Fibroblast of gingiva (primary cell): ENCODE measurements around the gene TMEM213.
"Not testable (repeated sequence)": the region's sequence is repeated elsewhere in the genome, so short reads cannot be mapped to it uniquely, and the experiment has no call there.

ENCODE experiments used
- DNase-seq: peaks from one replicate; pipeline ENCODE4 v3.0.0-alpha.2; 2011; ENCODE audit warnings: low read depth

Gene TMEM213

GRCh38 chr7:138797046-138797445 is 748 bp upstream of the TMEM213 start:
- not testable (repeated sequence) for DNase-seq

GRCh38 chr7:138798836-138799235 is 1.0 kb downstream of the TMEM213 start:
- DNase-seq: no peak

GRCh38 chr7:138799336-138800000 is 1.7 kb downstream of the TMEM213 start:
- no peak for DNase-seq

DNA sequence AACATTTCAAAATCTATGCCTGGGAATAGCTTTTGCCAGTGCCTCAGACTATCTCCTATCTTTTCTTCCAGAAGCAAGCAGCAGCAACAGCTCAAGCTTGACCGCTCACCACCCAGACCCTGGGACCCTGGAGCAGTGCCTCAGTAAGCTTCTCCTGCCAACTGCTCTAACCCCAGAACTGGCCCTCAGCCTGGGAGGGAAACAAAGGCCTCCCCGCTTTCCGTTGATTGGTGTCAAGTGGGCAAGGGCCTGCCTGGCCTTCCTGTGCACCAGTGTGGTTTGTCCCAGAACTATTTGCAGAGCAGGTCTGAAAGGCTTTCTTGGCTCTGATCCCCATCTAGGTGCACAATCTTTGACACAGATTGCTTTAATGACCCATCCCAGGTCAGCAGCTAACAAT is 3.5 kb downstream of the TMEM213 start:
- DNase-seq: no peak

DNA sequence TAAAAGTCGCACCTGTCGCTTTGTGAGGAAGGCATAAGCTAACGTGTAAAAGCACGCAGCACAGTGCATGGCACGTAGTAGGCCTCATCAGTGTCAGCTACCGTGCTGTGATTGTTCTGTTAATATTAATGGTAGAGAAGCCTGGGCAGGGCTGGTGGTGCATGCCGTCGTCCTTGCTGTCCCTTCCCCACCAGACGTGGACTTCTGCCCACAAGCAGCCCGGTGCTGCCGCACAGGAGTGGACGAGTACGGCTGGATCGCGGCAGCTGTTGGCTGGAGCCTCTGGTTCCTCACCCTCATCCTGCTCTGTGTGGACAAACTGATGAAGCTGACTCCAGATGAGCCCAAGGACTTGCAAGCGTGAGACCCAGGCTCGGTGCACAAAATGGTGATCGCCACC is 4.9 kb downstream of the TMEM213 start:
- DNase-seq: no peak

DNA sequence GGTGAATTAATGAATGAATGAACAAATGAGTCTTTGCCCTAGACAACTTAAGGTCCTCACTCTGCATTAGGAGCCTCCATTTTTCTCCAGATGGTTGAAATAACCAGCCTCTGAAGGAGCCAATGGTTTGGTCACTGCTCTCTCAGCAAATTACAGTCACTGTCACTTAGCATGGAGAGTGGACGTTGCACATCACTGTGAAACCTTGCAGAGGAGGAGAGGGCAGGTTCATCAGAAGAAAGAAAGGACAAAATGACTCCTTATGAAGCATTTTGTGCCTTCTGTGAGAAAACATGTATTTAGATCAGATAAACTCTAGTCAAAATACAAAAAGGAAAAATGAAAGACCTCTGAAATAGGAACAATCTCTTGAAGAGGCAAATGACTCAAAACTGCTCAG is 6.8 kb downstream of the TMEM213 start:
- DNase-seq: no peak

DNA sequence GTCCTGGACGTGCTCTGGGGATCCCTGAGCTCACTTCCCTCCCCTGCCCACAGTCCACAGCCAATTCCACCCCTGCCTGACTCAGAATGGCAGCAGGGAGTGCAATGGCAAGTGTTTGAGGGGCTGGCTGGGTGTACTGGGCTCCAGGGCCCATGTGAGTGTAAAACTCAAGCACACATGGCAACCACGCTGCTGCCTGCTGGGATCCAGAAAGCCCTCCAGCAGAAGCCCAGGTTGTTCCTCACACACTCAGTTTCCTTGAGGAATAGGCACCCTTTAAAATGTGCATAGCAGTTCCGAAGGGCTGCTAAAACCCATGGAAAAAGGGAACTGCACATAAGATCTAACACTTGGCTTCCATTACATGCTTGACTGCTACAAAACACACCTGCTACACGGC is 11.6 kb downstream of the TMEM213 start:
- DNase-seq: no peak

GRCh38 chr7:138811327-138811726 is 13.5 kb downstream of the TMEM213 start:
- DNase-seq: not testable (repeated sequence)

- DNase-seq: no peak
Measured at GRCh38 chr7:138813945-138814344, 16.2 kb downstream of the TMEM213 start.

DNA sequence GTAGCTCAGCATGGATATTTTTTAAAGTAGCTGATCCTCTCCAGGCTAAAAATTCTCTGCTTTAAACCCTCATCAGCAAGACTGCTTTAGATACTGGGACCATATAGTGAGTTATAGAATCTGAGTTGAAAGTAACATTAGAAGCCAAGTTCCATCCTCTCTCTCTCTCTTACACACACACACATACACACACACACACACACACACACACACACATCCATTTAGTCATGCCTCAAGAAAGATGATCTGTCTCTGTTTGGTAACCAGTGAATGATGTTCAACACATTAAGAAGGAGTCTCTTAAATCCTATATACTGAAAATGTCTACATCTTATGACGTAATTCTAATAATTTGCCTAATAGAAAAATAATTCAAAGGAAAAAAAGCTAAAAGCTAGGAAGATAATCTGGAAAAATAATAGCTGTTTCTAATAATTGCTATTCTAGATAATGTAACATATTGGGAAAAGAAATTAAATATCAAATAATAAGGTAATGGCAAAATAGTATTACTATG is 17.1 kb downstream of the TMEM213 start:
- DNase-seq: no peak

- no peak for DNase-seq
Measured at GRCh38 chr7:138816650-138817049, 18.9 kb downstream of the TMEM213 start.

- no peak for DNase-seq
Measured at GRCh38 chr7:138819625-138820024, 21.8 kb downstream of the TMEM213 start.

GRCh38 chr7:138821912-138822311 is 24.1 kb downstream of the TMEM213 start:
- no peak for DNase-seq

- DNase-seq: no peak
Measured at GRCh38 chr7:138822867-138823535, 25.2 kb downstream of the TMEM213 start.

DNA sequence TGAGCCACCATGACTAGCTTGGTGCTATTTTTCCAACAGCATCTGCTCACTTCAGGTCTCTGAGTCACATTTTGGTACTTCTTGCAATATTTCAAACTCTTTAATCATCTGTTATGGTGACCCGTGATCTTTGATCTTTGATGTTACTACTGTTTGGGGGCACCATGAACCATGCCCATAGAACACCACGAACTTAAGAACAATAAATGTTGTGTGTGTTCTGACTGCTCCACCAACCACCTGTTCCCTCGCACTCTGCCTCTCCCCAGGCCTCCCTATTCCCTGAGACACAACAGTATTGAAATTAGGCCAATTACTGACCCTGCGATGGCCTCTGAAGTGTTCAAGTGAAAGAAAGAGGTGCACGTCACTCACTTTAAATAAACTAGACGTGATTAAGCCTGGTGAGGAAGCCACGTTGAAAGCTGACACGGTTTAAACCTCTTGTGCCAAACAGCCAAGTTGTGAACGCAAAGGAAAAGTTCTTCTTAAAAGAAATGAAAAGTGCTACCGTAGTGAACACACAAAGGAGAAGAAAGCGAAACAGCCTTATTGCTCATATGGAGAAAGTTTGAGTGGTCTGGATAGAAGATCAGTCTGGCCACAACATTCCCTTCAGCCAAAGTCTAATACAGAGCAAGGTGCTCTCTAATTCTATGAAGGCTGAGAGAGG is 27.4 kb downstream of the TMEM213 start:
- DNase-seq: no peak

- DNase-seq: no peak
Measured at GRCh38 chr7:138828302-138828701, 30.5 kb downstream of the TMEM213 start.

GRCh38 chr7:138829335-138829734 is 31.5 kb downstream of the TMEM213 start:
- no peak for DNase-seq

- no peak for DNase-seq
Measured at GRCh38 chr7:138832966-138833365, 35.2 kb downstream of the TMEM213 start.

- no peak for DNase-seq
Measured at GRCh38 chr7:138833596-138833995, 35.8 kb downstream of the TMEM213 start.

DNA sequence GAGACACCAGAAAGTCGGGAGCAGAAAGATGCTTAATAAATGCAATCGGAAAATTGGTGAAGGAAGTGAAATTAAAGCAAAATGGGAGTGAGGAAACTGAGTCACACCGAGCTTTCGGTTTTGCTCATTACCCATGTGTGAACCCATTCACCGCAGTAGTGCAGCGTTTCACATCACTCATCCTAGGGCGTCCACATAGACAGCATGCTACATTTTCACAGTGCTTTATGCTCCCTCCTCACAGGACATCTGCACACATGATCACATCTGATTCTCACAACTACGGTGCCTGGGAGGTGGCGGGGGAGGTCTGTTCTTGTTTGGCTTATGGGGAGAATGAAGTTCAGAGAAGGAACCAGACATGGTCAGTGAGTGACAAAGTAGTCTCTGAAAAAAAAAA is 36.8 kb downstream of the TMEM213 start:
- DNase-seq: no peak

DNA sequence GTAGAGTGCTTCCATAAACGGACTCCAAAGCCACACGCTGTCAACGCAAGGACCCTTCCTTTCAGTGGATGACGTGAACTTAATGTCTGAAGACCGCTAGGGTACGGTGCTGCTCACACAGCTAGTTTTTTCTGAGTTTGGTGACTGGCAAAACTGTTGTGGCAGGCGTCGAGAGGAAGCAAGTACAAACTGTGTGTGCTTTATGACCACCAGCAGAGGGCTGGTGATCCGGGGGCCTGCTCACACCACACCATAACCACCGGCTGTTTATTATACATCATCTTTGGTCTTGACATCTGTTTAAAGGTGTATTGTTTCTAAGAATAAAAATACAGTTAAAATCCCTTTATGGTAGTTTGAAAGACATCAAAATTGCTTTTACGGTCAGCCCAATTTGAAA is 37.3 kb downstream of the TMEM213 start:
- DNase-seq: no peak

- no peak for DNase-seq
Measured at GRCh38 chr7:138837627-138838026, 39.8 kb downstream of the TMEM213 start.

DNA sequence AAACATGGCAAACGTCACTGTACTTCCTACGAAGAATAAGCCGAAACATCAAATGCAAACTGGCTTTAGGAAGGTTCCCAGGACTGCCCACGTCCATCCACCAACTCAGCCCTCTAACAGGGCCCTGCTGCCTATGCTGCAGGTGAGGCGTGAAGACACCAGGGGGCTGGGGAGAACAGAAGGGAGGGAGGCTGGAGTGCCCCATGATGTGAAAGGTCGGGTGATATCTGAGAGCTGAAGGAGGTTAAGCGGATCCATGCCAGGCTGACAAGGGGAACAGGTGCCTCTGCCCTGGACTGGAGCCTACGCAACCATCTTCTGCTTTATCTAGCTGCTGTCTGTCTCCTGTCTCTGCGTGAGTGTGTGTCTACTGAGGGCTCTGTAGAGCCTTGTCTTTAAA is 40.4 kb downstream of the TMEM213 start:
- DNase-seq: no peak
